ENCODE results near the gene FOS.
"Not testable (repeated sequence)": the region's sequence is repeated elsewhere in the genome, so short reads cannot be mapped to it uniquely, and the experiment has no call there.

The FOS gene

DNA sequence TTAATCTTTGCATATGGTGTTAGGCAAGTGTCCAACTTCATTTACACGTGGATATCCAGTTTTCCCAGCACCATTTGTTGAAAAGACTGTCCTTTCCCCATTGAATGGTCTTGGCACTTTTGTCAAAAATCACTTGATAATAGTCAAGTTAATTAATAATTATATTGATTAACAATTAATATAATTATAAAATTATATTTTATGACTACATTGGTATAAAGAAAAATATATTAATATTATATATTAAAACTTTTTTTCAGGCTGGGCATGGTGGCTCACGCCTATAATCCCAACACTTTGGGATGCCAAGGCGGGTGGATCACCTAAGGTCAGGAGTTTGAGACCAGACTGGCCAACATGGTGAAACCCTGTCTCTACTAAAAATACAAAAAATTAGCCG is 27.8 kb downstream of the FOS start:
- not testable (repeated sequence) for H2BK5ac ChIP-seq (ENCODE audit: low read depth, low read length, poor library complexity, severe bottlenecking); H3K79me1 ChIP-seq (replicated peaks; ENCODE audit: low read length, poor library complexity, severe bottlenecking); H3K14ac ChIP-seq (ENCODE audit: low read length in 2 of 2); H2AK5ac ChIP-seq (ENCODE audit: low read length, severe bottlenecking); H2BK15ac ChIP-seq (ENCODE audit: low read depth, poor library complexity, severe bottlenecking); H3K9me3 ChIP-seq (ENCODE audit: control insufficient read depth, low read length); H4K91ac ChIP-seq (ENCODE audit: low read length); H3K27me3 ChIP-seq (ENCODE audit: control insufficient read depth in 1 of 2, insufficient read depth in 1 of 2, low read length in 2 of 2); H3K4me3 ChIP-seq (ENCODE audit: insufficient read depth in 1 of 2, low read depth in 1 of 2, low read length in 2 of 2); H2AFZ ChIP-seq (ENCODE audit: low read depth, low read length); H3K4me2 ChIP-seq (ENCODE audit: low read length, poor library complexity, severe bottlenecking); H3K27ac ChIP-seq (ENCODE audit: low read length, poor library complexity, severe bottlenecking); H2BK120ac ChIP-seq (ENCODE audit: low read depth, low read length); DNase-seq; H3K4me1 ChIP-seq (ENCODE audit: control insufficient read depth, insufficient read depth, low read depth, low read length); H3K36me3 ChIP-seq (ENCODE audit: control insufficient read depth in 1 of 2, insufficient read depth in 2 of 2, low read depth in 1 of 2, low read length in 2 of 2); H3K4ac ChIP-seq (ENCODE audit: low read depth in 1 of 2, low read length in 2 of 2); H4K8ac ChIP-seq (ENCODE audit: low read length); H3K18ac ChIP-seq (ENCODE audit: low read depth in 1 of 2, low read length in 2 of 2); H3K9ac ChIP-seq (ENCODE audit: low read length); H2BK12ac ChIP-seq (ENCODE audit: low read length in 2 of 2); H3K23ac ChIP-seq (ENCODE audit: low read length in 2 of 2)
- 100% methylated on average over 4 of the region's 4 CpGs for WGBS

DNA sequence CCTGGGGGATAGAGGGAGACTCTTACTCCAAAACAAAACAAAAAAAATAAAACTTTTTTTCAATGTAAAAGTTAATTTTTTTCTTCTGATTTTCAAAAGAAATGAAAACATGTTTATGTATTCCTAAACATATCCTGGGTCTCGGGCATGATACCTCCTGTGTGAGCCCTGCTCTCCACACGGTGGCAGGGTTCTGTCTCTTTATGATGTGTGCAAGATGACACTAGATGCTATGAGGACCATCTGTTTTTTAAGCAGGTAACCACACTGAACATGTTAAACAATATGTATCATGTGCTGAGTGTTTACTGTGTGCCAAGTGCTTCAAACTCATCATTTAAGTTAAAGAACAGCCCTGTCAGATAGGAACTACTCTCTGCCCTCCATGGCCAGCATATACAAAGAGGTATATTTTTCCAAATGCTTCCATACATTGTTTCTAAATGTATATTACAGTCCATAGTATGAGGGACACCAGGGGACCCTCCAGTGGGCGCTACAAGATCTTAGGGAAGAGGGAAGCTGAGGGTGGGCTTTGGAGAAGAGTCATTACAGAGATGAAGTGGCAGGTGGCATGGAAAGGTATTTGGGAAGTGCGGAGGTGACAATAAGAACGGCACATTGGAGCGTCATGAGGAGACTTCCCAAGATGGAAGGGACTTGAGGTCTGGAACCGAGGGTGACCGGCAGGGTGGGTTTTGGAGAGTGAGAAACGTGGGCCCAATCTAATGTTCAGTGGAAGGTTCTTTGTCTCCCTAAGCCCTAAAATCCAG is 28.5 kb downstream of the FOS start:
- H4K91ac ChIP-seq (ENCODE audit: low read length), result no peak overlapping the region
- no peaks in the 10 kb centered on the region for H3K79me1 ChIP-seq (replicated peaks; ENCODE audit: low read length, poor library complexity, severe bottlenecking)
- H3K9me3 ChIP-seq (ENCODE audit: control insufficient read depth, low read length), result no peaks in the 10 kb centered on the region
- H2BK15ac ChIP-seq (ENCODE audit: low read depth, poor library complexity, severe bottlenecking), result no peak overlapping the region
- H2BK5ac ChIP-seq (ENCODE audit: low read depth, low read length, poor library complexity, severe bottlenecking), result no peak overlapping the region
- H2AK5ac ChIP-seq (ENCODE audit: low read length, severe bottlenecking), result no peak overlapping the region
- no peak overlapping the region for H3K4me2 ChIP-seq (ENCODE audit: low read length, poor library complexity, severe bottlenecking)
- peak; percentile 41 for DNase-seq
- H3K27me3 ChIP-seq (ENCODE audit: control insufficient read depth in 1 of 2, insufficient read depth in 1 of 2, low read length in 2 of 2), result peaks cover 0 to 6% of the 10 kb centered on the region in 2 experiments
- no peak overlapping the region for H3K4ac ChIP-seq (ENCODE audit: low read depth in 1 of 2, low read length in 2 of 2)
- peaks cover 5% of the 10 kb centered on the region for H3K4me1 ChIP-seq (ENCODE audit: control insufficient read depth, insufficient read depth, low read depth, low read length)
- no peak overlapping the region for H2AFZ ChIP-seq (ENCODE audit: low read depth, low read length)
- H3K18ac ChIP-seq (ENCODE audit: low read depth in 1 of 2, low read length in 2 of 2), result no peak overlapping the region
- no peak overlapping the region for H3K4me3 ChIP-seq (ENCODE audit: insufficient read depth in 1 of 2, low read depth in 1 of 2, low read length in 2 of 2)
- H4K8ac ChIP-seq (ENCODE audit: low read length), result peak overlapping the region; percentile 30
- no peak overlapping the region for H2BK120ac ChIP-seq (ENCODE audit: low read depth, low read length)
- no peak overlapping the region for H3K23ac ChIP-seq (ENCODE audit: low read length in 2 of 2)
- no peaks in the 10 kb centered on the region for H3K36me3 ChIP-seq (ENCODE audit: control insufficient read depth in 1 of 2, insufficient read depth in 2 of 2, low read depth in 1 of 2, low read length in 2 of 2)
- H3K9ac ChIP-seq (ENCODE audit: low read length), result no peak overlapping the region
- 78% methylated on average over 6 of the region's 9 CpGs for WGBS
- H3K14ac ChIP-seq (ENCODE audit: low read length in 2 of 2), result no peak overlapping the region
- no peak overlapping the region for H3K27ac ChIP-seq (ENCODE audit: low read length, poor library complexity, severe bottlenecking)
- no peak overlapping the region for H2BK12ac ChIP-seq (ENCODE audit: low read length in 2 of 2)

DNA sequence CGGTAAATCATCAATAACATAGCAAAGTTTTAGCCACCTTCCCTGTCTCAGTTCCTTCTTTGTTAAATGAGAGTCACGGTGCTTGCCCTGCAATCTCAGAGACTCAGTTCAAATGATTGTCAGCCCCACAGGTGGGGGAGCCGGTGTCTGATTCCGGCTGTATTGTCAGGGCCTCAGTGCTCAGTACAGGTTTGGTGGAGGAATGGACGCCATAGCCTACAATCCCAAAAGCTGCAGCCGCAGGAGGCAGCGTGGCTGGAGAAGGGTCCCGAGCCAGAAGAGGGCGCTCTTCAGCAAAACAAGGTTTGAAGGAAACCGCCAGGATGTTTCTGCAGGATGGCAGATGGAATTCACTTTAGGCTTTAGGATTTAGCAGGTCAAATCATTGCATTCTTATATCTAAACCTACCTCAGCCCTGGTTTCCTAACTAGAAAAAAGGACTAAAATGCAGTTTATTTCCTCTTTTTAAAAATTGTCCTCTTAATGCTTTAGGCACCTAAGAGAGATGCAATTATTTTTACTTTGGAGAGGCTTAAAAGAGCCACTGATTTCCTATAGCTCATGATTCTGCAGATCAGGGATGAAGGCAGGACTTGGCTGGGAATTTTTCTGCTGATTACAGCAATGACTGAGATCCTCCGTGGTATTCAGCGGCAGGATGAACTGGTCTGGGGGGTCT is 29.2 kb downstream of the FOS start:
- H3K9ac ChIP-seq (ENCODE audit: low read length), result peak overlapping the region; percentile 11
- peaks cover 5% of the 10 kb centered on the region for H3K4me1 ChIP-seq (ENCODE audit: control insufficient read depth, insufficient read depth, low read depth, low read length)
- H4K8ac ChIP-seq (ENCODE audit: low read length), result no peak overlapping the region
- H2BK15ac ChIP-seq (ENCODE audit: low read depth, poor library complexity, severe bottlenecking), result no peak overlapping the region
- WGBS, result 27% methylated on average over 12 of the region's 12 CpGs
- no peak overlapping the region for H3K4me2 ChIP-seq (ENCODE audit: low read length, poor library complexity, severe bottlenecking)
- H4K91ac ChIP-seq (ENCODE audit: low read length), result no peak overlapping the region
- no peaks in the 10 kb centered on the region for H3K79me1 ChIP-seq (replicated peaks; ENCODE audit: low read length, poor library complexity, severe bottlenecking)
- no peak overlapping the region for H2BK5ac ChIP-seq (ENCODE audit: low read depth, low read length, poor library complexity, severe bottlenecking)
- no peaks in the 10 kb centered on the region for H3K36me3 ChIP-seq (ENCODE audit: control insufficient read depth in 1 of 2, insufficient read depth in 2 of 2, low read depth in 1 of 2, low read length in 2 of 2)
- peaks cover 0 to 6% of the 10 kb centered on the region in 2 experiments for H3K27me3 ChIP-seq (ENCODE audit: control insufficient read depth in 1 of 2, insufficient read depth in 1 of 2, low read length in 2 of 2)
- no peak overlapping the region for H3K4me3 ChIP-seq (ENCODE audit: insufficient read depth in 1 of 2, low read depth in 1 of 2, low read length in 2 of 2)
- H2BK120ac ChIP-seq (ENCODE audit: low read depth, low read length), result no peak overlapping the region
- no peak overlapping the region for H2AFZ ChIP-seq (ENCODE audit: low read depth, low read length)
- no peak overlapping the region for H2BK12ac ChIP-seq (ENCODE audit: low read length in 2 of 2)
- H3K9me3 ChIP-seq (ENCODE audit: control insufficient read depth, low read length), result no peaks in the 10 kb centered on the region
- H3K27ac ChIP-seq (ENCODE audit: low read length, poor library complexity, severe bottlenecking), result no peak overlapping the region
- no peak overlapping the region for H2AK5ac ChIP-seq (ENCODE audit: low read length, severe bottlenecking)
- no peak overlapping the region for H3K23ac ChIP-seq (ENCODE audit: low read length in 2 of 2)
- DNase-seq, result peak; percentile 79
- H3K14ac ChIP-seq (ENCODE audit: low read length in 2 of 2), result no peak overlapping the region
- H3K4ac ChIP-seq (ENCODE audit: low read depth in 1 of 2, low read length in 2 of 2), result no peak overlapping the region
- no peak overlapping the region for H3K18ac ChIP-seq (ENCODE audit: low read depth in 1 of 2, low read length in 2 of 2)

DNA sequence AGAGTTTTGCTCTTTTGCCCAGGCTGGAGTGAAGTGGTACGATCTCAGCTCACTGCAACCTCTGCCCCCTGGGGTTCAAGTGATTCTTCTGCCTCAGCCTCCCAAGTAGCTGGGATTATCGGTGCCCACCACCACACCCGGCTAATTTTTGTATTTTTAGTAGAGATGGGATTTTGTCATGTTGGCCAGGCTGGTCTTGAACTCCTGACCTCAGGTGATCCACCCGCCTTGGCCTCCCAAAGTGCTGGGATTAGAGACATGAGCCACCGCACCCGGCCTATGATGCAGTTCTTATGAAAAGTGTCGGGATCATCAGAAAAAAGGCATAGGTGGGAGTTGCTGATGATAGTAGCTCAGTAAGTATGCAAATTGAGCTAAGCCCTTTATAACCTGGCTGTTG is 30.4 kb downstream of the FOS start:
- H2BK15ac ChIP-seq (ENCODE audit: low read depth, poor library complexity, severe bottlenecking); H3K4ac ChIP-seq (ENCODE audit: low read depth in 1 of 2, low read length in 2 of 2); H2AK5ac ChIP-seq (ENCODE audit: low read length, severe bottlenecking); H2BK5ac ChIP-seq (ENCODE audit: low read depth, low read length, poor library complexity, severe bottlenecking); H3K4me2 ChIP-seq (ENCODE audit: low read length, poor library complexity, severe bottlenecking); H3K27ac ChIP-seq (ENCODE audit: low read length, poor library complexity, severe bottlenecking); H3K4me1 ChIP-seq (ENCODE audit: control insufficient read depth, insufficient read depth, low read depth, low read length); H3K27me3 ChIP-seq (ENCODE audit: control insufficient read depth in 1 of 2, insufficient read depth in 1 of 2, low read length in 2 of 2); H3K36me3 ChIP-seq (ENCODE audit: control insufficient read depth in 1 of 2, insufficient read depth in 2 of 2, low read depth in 1 of 2, low read length in 2 of 2); H2BK12ac ChIP-seq (ENCODE audit: low read length in 2 of 2); DNase-seq; H3K4me3 ChIP-seq (ENCODE audit: insufficient read depth in 1 of 2, low read depth in 1 of 2, low read length in 2 of 2); H4K8ac ChIP-seq (ENCODE audit: low read length); H3K9me3 ChIP-seq (ENCODE audit: control insufficient read depth, low read length); H3K79me1 ChIP-seq (replicated peaks; ENCODE audit: low read length, poor library complexity, severe bottlenecking); H3K23ac ChIP-seq (ENCODE audit: low read length in 2 of 2); H2BK120ac ChIP-seq (ENCODE audit: low read depth, low read length); H3K9ac ChIP-seq (ENCODE audit: low read length); H4K91ac ChIP-seq (ENCODE audit: low read length); H2AFZ ChIP-seq (ENCODE audit: low read depth, low read length); H3K14ac ChIP-seq (ENCODE audit: low read length in 2 of 2); H3K18ac ChIP-seq (ENCODE audit: low read depth in 1 of 2, low read length in 2 of 2): not testable (repeated sequence)
- WGBS, result 89% methylated on average over 7 of the region's 7 CpGs

All from mesenchymal stem cell (in vitro differentiated cells and primary cell).